CD4-positive, alpha-beta T cell treated with Interleukin-6 for 4 hours (primary cell): Measurements from ENCODE around the gene SZT2.

Source experiments
- DNase-seq: peaks from one replicate; pipeline ENCODE4 v3.0.0-alpha.2; 2020; ENCODE audit warnings: mixed read lengths

The SZT2 gene

DNA sequence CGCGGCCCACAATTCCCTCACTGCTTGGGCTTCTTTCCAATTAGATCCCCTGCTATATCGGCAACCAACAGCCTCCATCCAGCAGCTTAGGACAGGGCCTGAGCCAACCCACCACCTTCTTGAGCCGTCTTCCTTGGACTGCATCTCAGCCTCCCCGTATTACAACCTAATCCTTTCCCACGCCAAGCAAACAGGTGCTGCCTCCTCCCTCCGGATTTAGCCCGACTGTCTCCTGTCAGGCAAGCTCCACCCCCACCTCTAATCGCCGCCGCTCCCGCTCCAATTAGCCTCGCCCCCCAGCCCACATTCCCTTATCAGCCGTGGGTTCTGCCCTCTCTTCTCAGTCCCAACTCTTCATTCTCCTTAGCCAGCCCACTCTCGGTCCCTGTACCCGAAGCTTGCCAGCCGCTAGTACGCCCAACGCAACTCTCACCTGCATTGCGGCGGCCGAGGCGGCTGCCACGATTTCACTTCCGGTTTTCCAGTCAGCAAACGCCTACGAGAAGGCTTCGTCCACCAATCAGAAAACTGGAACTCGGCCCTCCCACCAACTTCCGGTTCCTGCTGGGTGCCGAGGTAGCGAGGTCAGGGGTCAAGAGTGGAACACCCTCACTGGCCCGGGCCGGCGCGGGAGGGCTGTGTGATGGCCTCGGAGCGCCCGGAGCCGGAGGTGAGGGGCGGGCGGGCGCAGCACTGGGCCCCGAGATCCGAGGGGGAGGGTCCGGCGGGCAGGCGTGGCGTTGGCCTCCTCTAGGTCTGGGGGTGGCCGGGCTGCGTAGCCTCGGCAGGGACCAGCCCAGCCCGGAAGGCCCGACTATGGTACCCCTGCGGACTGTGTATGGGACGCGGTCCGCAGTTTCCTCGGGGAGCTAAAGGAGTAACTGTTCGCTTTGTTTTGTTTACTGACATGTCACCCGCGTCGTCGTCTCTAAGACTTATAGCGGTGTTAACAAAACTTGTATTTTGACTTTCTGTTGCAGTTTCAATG is at the start of gene SZT2, which contains the start of gene MED8:
TSS of gene SZT2 (plus strand) at position 574 of the 988 bp plus-strand sequence. CDS start at position 644, 70 bp downstream.
TSS of gene MED8 (minus strand) at position 475 of the 988 bp plus-strand sequence. CDS start at position 439, 36 bp downstream.
- DNase-seq, result peak; percentile 95

DNA sequence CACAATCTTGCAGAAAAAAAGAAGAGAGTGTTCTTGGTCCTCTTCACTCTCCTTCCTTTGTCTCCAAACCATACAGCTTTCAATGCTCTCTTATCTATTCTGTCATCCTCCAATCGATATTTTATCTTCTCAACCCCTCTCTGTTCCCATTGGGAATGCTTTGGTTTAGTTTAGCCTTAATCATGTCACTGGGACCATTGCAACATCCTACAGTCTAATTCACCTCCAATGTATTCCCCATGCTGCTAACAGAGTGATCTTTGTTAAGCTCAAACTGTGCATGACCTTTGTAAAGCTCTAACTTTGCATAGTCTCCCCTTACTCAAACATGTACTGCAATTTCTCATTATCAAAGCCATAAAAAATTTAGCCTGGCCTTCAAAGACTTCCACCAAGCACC is 49.1 kb upstream of the SZT2 start:
- DNase-seq, result no peak

DNA sequence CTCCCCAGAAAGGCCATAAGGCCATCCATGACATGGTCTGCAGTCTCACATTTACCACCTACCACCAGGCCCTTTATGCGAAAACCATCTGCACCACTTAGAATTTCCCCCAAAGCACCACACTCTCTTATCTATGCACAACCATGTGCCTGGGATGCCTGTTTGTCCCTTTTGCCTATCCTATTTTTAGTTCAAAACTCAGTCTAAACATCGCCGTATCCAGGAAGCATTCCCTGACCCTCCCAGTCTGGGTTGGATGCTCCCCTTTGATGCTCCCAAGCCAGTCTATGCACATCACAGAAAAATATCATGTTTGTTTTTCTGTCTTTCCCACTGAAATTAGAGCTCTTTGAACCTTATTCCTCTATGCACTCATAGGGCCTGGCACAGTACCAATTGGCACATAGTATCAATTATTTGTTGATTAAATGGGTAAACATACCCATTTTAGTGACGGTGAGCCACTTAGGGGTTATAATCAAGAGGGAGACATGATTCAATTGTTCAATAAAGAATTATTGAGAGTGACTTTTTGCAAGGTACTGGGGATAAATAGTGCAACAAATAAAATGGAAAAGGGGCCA is 45.3 kb upstream of the SZT2 start:
- no peak for DNase-seq

DNA sequence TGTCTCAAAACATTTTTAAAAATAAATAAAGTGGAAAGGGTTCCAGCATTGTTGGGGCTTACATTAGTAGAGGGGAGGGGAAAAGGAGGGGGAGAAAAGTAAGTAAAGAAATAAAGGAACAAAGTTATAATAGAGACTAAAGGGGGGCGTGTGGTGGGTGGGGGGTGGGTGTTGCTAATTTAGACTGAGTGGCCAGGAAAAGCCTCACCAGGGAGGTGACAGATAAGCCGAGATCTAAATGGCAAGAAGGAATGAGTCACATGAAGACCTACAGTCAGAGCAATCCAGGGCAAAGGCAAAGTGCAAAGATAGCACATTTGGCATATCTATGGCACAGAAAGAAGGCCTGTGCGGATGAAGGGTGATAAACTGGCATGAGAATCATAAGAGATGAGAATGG is 44.6 kb upstream of the SZT2 start:
- DNase-seq, result no peak

DNA sequence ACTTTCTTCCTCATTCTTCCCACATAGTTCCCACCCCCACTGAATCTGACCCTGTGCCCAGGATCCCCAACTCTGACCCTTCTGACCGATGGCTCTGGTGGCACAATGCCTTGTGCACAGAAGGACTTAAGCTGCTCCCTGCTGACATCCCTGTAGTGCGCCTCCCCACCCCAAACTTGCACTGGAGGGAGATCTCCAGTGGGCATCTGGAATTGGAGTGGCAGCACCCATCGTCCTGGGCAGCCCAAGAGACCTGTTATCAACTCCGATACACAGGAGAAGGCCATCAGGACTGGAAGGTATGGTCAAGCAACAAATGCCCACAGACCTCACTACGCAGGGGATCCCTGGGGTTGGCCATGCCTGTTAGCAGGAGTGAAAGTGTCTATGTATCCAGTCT is 43.1 kb upstream of the SZT2 start:
- no peak for DNase-seq

DNA sequence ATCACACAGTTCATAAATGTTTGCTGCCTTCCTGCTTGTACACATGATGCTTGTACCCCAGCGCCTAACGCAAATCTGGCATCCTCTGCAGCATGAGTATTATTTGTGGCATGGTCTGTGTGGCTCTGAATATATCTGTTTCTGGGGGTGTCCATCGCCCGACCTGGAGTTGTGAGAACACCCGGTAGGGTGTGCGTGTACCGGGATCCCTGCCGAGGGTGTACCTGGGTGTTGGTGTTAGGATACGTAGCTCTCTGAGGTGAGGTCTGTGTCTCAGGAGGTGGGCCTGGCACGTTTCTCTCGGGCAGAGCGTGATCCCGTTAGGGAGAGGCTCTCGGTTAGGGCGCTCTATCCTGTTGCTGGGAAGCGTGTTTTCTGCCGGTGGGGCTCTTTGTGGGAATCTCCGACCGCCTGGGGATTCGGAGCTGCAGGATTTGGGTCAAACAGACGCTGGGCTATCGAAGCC is 41.3 kb upstream of the SZT2 start:
- no peak for DNase-seq

DNA sequence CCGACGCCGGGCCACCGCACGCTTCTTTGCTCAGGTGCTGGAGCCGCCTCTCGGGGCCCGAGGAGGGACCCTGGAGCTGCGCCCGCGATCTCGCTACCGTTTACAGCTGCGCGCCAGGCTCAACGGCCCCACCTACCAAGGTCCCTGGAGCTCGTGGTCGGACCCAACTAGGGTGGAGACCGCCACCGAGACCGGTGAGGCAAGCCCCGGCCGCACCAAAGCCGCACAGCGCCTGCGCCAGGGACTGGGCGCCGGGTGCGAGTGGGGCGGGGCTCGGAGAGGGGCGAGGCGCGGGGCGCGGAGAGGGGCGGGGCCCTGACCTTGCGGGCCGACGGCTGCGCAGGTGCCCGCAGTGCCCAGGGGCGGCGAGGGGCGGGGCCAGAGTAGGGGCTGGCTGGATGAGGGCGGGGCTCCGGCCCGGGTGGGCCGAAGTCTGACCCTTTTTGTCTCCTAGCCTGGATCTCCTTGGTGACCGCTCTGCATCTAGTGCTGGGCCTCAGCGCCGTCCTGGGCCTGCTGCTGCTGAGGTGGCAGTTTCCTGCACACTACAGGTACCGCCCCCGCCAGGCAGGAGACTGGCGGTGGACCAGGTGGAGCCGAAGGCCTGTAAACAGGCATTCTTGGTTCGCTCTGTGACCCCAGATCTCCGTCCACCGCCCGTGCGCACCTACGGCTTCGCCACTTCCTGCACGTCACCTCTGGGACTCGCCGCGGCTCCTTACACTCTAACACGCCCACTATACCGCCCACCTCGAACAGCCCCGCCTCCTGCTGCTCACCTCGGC is 40.7 kb upstream of the SZT2 start:
- peak; percentile 65 for DNase-seq

DNA sequence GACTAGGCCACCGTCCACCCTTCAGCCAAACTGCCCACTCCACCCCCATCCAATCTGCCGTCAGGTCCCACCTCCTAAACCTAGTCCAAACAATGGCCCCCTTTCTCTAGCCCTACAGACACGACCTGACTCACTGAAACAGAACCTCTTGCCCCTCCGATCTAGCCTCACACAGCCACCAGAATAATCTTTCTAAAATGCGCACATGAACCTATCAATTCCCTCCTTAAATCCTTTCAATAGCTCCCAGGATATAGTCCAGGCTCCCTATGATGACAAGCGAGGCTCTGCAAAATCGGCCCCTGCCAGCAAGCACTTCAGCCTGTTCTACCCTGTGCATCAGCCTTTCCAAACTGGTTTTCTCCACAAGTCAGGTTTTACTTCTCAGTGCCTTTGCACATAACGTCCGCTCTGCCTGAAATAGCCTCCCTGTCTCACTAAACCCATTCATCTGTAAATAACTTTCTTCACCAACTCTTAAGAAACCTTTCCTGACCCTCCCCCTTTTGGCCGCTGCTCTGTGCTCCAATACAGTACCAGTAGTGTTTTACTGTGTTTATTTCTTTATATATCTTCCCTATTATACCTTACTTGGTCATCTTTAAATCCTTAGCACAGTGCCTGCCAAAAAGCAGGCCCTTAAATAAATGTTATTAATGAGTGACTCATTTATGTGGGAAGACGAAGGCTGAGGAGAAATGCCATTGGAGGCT is 39.9 kb upstream of the SZT2 start:
- no peak for DNase-seq

DNA sequence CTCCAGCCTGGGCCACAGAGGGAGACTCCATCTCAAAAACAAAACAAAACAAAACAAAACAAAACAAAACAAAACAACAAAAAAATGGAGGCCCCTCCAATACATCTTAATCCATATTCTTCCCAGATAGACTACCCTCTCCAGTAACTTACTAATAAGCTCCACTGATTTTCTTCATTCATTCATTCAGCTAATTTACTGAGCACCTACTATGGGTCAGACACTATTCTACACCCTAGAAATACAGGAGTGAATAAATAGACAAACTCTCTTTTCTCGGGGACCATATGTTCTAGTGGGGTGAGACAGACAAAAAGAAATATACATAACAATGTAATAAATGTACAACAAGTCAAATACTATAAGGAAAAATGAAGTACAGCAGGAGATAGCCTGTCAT is 38.7 kb upstream of the SZT2 start:
- DNase-seq, result no peak

DNA sequence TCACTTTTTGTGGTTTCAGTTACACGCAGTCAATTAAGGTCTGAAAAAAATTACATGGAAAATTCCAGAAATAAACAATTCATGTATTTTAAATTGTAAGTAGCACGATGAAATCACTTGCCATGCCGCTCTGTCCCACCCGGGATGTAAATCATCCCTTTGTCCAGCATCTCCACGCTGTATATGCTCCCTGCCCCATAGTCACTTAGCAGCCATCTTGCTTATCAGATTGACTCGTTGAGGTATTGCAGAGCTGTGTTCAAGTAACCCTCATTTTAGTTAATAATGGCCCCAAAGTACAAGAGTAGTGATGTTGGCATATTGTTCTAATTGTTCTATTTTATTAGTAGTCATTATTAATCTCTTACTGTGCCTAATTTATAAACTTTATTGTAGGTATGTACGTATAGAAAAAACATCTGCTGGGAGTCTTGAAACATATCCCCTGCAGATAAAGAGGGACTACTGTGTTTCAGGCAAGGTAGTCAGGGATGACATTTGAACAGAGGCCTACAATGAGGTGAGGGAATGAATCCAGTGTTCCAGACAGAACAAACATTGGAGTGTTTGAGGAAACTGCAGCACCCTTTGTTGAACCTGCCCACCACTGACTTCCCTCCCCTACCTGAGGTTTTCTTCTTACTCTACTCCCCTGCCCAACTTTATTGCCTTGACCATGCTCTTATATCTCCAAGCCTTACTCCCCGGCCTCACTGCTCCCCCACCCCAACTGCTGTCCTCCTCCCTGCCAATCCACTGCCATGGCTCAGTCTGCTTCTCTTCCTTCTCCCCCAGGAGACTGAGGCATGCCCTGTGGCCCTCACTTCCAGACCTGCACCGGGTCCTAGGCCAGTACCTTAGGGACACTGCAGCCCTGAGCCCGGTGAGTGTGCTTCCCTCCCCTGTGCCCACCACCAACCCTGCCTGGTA is 38.0 kb upstream of the SZT2 start:
- no peak for DNase-seq

DNA sequence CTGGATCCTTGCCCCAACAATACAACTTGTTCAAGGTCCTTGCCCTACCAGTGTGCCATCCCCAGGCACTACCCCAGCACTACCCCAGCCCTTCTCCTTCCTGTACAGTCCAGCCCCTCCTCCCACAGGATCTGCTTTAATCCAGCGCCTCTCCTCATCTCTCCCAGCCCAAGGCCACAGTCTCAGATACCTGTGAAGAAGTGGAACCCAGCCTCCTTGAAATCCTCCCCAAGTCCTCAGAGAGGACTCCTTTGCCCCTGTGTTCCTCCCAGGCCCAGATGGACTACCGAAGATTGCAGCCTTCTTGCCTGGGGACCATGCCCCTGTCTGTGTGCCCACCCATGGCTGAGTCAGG is 37.4 kb upstream of the SZT2 start:
- DNase-seq, result no peak

DNA sequence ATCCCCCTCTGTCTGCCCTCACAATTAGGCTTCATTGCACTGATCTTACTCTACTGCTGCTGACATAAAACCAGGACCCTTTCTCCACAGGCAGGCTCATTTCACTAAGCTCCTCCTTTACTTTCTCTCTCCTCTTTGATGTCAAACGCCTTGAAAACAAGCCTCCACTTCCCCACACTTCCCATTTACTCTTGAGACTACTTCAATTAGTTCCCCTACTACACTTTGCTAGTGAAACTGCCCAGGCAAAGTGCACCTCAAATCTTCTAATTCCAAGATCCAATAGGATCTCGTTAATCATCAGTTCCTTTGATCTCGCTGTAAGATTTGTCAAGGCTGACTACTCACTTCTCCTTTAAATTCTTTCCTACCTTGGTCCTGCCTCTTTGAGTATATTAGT is 36.8 kb upstream of the SZT2 start:
- DNase-seq, result no peak

DNA sequence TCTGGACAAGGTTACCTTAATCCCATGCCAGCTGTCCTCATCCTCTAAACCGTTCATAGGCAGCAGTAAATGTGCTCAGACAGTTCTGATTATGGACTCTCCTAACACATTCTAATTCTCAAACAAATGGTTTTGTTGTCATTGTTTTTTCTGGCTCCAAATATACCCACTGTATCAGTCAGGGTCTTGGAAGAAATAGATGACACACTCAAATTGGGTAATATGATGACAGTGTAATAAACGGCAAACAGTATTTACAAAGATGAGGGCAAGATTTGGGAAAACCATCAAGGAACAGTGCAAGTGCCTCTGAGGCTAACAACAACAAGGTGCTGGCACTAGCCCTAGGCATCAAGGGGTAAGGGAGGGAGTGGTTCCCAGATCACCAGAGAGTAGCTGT is 35.2 kb upstream of the SZT2 start:
- no peak for DNase-seq

DNA sequence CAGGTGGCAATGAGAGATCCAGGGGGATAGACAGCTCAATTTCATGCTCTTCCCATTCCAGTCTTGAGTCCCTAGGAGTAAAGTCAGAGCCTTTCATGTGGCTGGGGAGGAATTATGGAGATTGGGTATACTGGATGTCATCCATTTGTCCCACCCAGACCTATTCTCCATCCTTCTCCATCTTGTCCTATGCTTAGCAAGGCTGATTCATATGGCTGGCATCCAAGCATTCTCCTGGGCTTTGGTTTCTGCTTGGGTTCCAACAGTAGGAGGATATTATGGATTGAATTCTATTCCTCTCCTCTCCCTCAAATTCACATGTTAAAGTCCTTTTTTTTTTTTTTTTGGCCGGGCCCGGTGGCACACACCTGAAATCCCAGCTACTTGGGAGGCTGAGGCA is 34.8 kb upstream of the SZT2 start:
- DNase-seq, result no peak

DNA sequence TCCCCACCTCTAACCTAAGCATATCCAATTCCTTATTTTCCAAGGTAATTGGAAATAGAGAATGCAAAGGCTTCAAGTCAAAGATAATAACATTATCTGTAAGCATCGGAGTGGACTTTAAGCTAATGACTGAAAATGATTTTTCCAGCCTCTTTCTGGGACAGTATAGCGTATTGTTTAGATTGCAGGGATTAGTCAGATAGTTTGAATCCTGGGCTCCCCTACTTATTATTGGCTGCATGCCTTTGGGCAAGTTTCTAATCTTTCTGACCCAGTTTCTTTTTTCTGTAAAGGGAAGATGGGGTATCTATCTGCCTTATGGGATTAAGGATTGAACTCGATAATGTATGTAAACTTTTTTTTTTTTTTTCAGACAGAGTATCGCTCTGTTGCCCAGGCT is 32.4 kb upstream of the SZT2 start:
- DNase-seq, result no peak

DNA sequence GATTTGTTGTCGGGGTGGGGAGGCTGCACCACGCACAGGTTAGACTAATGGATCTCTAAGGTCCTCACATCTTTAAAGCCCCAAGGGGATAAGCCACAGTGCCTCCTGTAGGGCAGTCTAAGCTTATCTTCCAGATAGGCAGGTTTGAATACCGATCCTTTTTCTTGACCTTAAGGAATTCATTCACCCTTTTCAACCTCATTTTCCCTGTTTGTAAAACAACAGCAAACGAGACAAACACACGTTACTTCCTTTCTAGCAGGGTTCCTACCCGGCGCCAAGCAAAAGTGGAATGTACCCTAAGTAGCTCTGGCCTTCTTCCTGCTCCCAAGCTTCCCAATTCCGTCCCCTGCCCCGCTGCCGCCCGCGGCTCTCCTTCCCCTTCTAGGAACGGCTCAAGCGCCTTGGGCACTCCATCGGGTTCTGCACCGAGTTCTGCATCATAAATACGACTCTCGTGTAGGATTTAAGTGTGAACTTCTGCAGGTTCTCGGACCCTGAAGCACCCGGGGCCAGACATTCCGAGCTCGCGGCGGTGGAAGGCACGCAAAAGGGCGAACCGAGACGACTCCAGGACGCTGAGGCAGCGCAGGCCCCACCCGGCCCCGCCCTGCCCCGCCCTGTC is 31.5 kb upstream of the SZT2 start:
- peak; percentile 17 for DNase-seq

DNA sequence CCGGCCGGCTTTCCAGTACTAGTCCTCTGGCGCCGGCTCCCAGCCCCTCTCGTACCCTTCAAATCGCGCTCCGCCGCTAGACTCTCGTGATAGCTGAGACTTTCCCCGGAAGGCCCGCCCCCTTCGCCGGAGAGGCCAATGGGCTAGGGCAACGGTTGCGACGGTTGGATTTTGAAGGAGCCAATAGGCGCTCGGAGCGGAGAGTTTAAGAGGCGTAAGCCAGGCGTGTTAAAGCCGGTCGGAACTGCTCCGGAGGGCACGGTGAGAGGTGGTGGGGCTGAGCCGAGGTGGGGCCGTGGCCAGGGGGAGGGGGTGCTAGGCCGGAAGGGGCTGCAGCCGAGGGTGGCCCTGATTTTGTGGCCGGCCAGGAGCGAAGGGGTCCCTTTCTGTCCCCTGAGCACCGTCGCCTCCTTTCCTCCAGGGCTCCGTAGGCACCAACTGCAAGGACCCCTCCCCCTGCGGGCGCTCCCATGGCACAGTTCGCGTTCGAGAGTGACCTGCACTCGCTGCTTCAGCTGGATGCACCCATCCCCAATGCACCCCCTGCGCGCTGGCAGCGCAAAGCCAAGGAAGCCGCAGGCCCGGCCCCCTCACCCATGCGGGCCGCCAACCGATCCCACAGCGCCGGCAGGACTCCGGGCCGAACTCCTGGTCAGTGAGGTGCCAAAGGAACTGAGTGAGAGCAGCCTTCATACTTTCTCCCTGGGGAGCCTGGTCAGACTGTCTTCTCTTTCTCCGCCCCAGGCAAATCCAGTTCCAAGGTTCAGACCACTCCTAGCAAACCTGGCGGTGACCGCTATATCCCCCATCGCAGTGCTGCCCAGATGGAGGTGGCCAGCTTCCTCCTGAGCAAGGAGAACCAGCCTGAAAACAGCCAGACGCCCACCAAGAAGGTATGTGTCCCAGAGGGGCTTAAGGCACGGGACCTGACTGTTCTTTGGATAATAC is 30.7 kb upstream of the SZT2 start, which contains the start of gene CDC20:
TSS of gene CDC20 (plus strand) at position 236 of the 948 bp plus-strand sequence. CDS start at position 471, 235 bp downstream.
- peak; percentile 98 for DNase-seq

DNA sequence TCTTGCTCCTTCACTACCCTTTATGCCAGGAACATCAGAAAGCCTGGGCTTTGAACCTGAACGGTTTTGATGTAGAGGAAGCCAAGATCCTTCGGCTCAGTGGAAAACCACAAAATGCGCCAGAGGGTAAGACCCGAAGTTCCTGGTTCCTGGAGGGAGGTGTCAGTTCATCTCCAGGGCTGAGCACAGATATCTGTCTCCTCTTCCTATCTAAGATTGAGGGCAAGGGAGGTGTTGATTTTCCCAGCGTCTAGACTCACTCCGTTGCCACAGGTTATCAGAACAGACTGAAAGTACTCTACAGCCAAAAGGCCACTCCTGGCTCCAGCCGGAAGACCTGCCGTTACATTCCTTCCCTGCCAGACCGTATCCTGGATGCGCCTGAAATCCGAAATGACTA is 30.0 kb upstream of the SZT2 start:
- DNase-seq, result no peak

DNA sequence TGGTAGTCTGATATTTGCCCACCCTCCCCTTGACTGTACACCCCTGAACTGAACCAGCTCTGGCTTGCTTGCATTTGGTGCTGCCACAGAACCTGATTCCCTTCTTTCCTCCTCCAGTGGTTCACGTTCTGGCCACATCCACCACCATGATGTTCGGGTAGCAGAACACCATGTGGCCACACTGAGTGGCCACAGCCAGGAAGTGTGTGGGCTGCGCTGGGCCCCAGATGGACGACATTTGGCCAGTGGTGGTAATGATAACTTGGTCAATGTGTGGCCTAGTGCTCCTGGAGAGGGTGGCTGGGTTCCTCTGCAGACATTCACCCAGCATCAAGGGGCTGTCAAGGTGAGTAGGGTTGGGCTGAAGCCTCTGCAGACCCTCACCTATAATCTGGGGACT is 29.1 kb upstream of the SZT2 start:
- DNase-seq, result no peak
